Suprapubic skin (tissue), 3 donors: ENCODE data around the gene CCDC127.

Experiments used
- POLR2A ChIP-seq, 2 donors: fragments of 450-650 bp; IDR thresholded peaks; one replicate each; pipeline ENCODE4 v1.6.1; 2017; ENCODE audit warnings: antibody characterized with exemption in 2 of 2, mild to moderate bottlenecking in 2 of 2, moderate library complexity in 2 of 2
- TF ChIP-seq, protein P1 (sequence below), 2 donors: fragments of 200-600 bp in 1 of 2; fragments of 450-650 bp in 1 of 2; sonication (generic) in 1 of 2; IDR thresholded peaks; one replicate each; pipeline ENCODE4 v1.5.1; 2016 to 2019; ENCODE audit warnings: antibody characterized with exemption in 2 of 2, mild to moderate bottlenecking in 1 of 2, moderate library complexity in 1 of 2

DNA sequence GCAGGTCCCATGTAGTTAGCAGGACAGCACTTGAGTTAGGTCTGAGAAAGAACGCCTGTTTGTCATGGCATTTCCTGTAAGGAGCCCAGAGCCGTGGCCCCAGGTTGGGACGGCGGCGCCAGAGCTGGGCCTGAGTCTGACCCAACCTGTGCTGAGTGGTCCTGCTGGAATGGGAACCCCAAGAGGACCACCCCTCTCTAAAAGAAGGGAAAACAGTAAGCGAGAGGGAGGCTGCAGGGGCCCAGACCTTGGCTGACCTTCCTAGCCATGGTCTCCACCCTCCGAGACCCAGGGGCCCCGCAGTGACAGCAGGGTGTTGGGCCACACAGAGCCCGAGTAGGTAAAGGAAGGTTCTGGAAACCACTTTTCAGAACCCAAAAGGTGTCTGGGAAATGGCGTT, 28.5 kb downstream of the CCDC127 start:
- TF ChIP-seq, protein P1, sequence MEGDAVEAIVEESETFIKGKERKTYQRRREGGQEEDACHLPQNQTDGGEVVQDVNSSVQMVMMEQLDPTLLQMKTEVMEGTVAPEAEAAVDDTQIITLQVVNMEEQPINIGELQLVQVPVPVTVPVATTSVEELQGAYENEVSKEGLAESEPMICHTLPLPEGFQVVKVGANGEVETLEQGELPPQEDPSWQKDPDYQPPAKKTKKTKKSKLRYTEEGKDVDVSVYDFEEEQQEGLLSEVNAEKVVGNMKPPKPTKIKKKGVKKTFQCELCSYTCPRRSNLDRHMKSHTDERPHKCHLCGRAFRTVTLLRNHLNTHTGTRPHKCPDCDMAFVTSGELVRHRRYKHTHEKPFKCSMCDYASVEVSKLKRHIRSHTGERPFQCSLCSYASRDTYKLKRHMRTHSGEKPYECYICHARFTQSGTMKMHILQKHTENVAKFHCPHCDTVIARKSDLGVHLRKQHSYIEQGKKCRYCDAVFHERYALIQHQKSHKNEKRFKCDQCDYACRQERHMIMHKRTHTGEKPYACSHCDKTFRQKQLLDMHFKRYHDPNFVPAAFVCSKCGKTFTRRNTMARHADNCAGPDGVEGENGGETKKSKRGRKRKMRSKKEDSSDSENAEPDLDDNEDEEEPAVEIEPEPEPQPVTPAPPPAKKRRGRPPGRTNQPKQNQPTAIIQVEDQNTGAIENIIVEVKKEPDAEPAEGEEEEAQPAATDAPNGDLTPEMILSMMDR (IDR thresholded peaks at IDR 0.05): no peak
- no peak for TF ChIP-seq POLR2A (IDR thresholded peaks at IDR 0.05)
